Right atrium auricular region (tissue), 2 donors: ENCODE measurements around the gene ING1. TPM values are rescaled to one million over a fixed set of nuclear protein-coding genes. Genes with fewer than 3 reads are reported as not detected.

ENCODE experiments used
- DNase-seq: peaks from one replicate; pipeline ENCODE4 v3.0.0-alpha.2; 2019; ENCODE audit warnings: low spot score
- H3K27ac ChIP-seq, 2 donors: fragments of 200-600 bp; sonication (generic); 1 replicate in 1 of 2; 2 replicates in 1 of 2; pipeline ENCODE4 v1.5.1; 2016 to 2019
- H3K27me3 ChIP-seq, 2 donors: fragments of 200-600 bp; sonication (generic); one replicate each; pipeline versions ENCODE4 v1.5.1 to v1.6.0; 2017 to 2019
- H3K36me3 ChIP-seq: fragments of 200-600 bp; sonication (generic); one replicate; pipeline ENCODE4 v1.5.1; 2016
- H3K4me1 ChIP-seq, 2 donors: fragments of 200-600 bp; sonication (generic); one replicate each; pipeline versions ENCODE4 v1.5.1 to v1.6.0; 2017 to 2019
- H3K4me3 ChIP-seq, 2 donors: fragments of 200-600 bp; sonication (generic); 1 replicate in 1 of 2; 2 replicates in 1 of 2; pipeline ENCODE4 v1.5.1; 2017 to 2019; ENCODE audit warnings: mild to moderate bottlenecking in 1 of 2, moderate library complexity in 1 of 2
- H3K9me3 ChIP-seq, 2 donors: fragments of 200-600 bp; sonication (generic); one replicate each; pipeline ENCODE4 v1.5.1; 2019
- total RNA-seq, 2 donors: library from RNA; depleted of rRNA; stranded (reverse); fragments of >200 nt; gene quantifications; one replicate each; pipeline ENCODE4 v1.1.0, GENCODE V29; 2016
- TF ChIP-seq, protein P1 (sequence below), 2 donors: fragments of 200-600 bp; sonication (generic); IDR thresholded peaks; one replicate each; pipeline ENCODE4 v1.5.1; 2019; ENCODE audit warnings: antibody characterized with exemption in 2 of 2

ING1 gene
- total RNA-seq, 2 donors from 2014 or later, result 8.2 to 9.0 TPM

DNA sequence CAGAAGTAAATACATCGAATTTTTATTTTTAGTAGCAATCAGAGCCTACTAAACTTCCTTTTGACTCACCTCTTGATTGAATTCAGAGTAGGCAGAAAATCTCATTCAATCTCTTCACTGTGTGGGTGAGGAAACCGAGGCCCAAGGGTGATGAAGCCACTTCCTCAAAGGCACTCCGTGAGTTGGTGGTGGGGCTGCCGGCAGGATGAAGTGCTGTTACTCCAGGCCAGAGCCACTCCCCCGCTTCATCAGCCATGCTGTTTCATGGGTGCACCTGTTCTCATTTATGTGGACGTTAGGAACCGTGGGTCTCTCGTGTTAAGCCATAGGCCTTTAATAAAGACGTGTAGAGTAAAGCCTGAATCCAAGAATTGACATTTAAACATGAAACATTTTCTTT is 13.2 kb downstream of the ING1 start:
- no peaks in the 10 kb centered on the region for H3K4me1 ChIP-seq
- TF ChIP-seq, protein P1, sequence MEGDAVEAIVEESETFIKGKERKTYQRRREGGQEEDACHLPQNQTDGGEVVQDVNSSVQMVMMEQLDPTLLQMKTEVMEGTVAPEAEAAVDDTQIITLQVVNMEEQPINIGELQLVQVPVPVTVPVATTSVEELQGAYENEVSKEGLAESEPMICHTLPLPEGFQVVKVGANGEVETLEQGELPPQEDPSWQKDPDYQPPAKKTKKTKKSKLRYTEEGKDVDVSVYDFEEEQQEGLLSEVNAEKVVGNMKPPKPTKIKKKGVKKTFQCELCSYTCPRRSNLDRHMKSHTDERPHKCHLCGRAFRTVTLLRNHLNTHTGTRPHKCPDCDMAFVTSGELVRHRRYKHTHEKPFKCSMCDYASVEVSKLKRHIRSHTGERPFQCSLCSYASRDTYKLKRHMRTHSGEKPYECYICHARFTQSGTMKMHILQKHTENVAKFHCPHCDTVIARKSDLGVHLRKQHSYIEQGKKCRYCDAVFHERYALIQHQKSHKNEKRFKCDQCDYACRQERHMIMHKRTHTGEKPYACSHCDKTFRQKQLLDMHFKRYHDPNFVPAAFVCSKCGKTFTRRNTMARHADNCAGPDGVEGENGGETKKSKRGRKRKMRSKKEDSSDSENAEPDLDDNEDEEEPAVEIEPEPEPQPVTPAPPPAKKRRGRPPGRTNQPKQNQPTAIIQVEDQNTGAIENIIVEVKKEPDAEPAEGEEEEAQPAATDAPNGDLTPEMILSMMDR (IDR thresholded peaks at IDR 0.05), result no peak
- H3K9me3 ChIP-seq, result no peaks in the 10 kb centered on the region
- DNase-seq, result no peak
- H3K4me3 ChIP-seq, result no peak overlapping the region
- no peak overlapping the region for H3K27ac ChIP-seq
- no peaks in the 10 kb centered on the region for H3K36me3 ChIP-seq
- H3K27me3 ChIP-seq, result no peaks in the 10 kb centered on the region

DNA sequence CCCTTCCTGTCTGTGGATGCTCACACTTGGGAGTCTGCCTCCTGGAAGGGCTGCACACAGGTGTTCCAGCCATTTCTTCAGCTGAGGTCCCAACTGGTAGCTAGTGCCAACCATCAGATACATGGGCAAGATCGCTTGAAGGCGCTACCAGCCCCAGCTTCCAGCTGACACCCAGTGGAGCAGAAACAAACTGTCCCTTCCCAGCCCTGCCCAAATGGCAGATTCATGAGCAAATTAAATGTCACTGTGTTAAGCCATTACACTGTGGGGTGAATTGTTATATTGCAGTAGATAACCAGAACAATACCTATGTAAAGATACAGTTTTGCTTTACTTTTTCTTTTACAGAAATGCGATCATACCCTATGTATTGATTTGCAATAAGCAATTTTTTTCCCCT is 17.6 kb downstream of the ING1 start:
- Histone ChIP-seq H3K27ac (no peak overlapping the region), H3K27me3 (no peaks in the 10 kb centered on the region), H3K4me1 (no peaks in the 10 kb centered on the region), H3K36me3 (no peaks in the 10 kb centered on the region), H3K9me3 (no peaks in the 10 kb centered on the region), H3K4me3 (no peak overlapping the region)
- no peak for DNase-seq
- TF ChIP-seq, protein P1 (IDR thresholded peaks at IDR 0.05), result no peak

DNA sequence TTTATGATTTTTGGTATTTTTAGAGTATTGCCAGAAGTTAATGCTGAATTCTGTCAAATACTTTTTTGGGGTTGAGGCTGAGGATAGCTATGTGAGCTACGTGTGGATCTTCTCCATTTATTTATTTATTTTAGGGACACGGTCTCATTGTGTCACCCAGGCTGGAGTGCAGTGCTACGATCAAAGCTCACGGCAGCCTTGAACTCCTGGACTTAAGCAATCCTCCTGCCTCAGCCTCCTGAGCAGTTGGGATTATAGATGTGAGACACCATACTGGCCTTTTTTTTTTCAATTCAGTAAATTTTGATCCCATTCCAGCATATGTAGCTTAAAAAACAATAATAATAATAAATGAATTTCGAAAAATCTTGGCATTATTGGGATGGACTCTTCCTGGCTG is 21.1 kb downstream of the ING1 start:
- Histone ChIP-seq H3K27me3 (no peaks in the 10 kb centered on the region), H3K4me1 (no peaks in the 10 kb centered on the region), H3K4me3 (no peak overlapping the region), H3K9me3 (no peaks in the 10 kb centered on the region), H3K36me3 (no peaks in the 10 kb centered on the region), H3K27ac (no peak overlapping the region)
- DNase-seq, result no peak
- TF ChIP-seq, protein P1 (IDR thresholded peaks at IDR 0.05), result no peak

DNA sequence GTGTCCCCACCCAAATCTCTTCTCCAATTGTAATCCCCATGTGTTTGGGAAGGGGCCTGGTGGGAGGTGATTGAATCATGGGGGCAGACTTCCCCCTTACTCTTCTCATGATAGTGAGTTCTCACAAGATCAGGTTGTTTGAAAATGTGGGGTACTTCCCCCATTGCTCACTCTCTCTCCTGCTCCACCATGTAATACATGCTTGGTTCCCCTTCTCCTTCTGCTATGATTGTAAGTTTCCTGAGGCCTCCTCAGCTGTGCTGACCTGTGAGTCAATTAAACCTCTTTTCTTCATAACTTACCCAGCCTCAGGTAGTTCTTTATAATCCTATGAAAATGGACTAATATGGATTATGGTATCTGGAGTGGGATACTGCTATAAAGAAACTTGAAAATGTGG is 24.1 kb downstream of the ING1 start:
- H3K27me3 ChIP-seq, result no peaks in the 10 kb centered on the region
- no peak overlapping the region for H3K27ac ChIP-seq
- DNase-seq, result no peak
- no peak overlapping the region for H3K4me3 ChIP-seq
- H3K36me3 ChIP-seq, result no peaks in the 10 kb centered on the region
- TF ChIP-seq, protein P1 (IDR thresholded peaks at IDR 0.05), result no peak
- no peaks in the 10 kb centered on the region for H3K4me1 ChIP-seq
- no peaks in the 10 kb centered on the region for H3K9me3 ChIP-seq

DNA sequence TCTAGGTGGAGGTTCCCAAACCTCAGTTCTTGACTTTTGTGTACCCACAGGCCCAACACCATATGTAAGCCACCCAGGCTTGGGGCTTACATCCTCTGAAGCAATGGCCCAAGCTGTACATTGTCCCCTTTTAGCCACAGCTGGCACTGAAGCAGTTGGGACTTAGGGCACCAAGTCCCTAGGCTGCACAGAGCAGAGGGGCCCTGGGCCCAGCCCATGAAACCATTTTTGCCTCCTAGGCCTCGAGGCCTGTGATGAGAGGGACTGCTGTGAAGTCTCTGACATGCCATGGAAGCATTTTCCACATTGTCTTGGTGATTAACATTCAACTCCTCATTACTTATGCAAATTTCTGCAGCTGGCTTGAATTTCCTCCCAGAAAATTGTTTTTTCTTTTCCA is 30.2 kb downstream of the ING1 start:
- TF ChIP-seq, protein P1 (IDR thresholded peaks at IDR 0.05), result no peak
- H3K4me1 ChIP-seq, result no peaks in the 10 kb centered on the region
- H3K27ac ChIP-seq, result no peak overlapping the region

DNA sequence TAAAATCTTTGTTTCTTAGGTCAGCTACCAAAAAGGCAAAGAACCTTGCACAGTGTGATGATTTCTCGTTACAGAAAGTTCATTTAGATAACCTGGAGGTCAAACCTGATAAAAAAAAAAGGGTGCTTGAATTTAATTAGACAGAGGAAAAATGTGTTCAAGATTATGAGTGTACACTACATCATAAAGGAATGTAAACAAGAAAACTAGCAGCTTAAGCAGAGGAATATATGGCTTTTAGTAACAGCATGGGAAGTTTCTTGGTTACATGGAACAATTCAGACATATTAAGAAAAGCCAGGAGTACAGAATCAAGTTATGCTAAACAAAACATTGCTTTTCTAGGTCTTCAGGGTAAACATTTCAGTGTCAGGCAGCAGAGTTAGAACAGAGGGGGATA is 32.9 kb downstream of the ING1 start:
- no peak for DNase-seq
- no peaks in the 10 kb centered on the region for H3K4me1 ChIP-seq
- TF ChIP-seq, protein P1 (IDR thresholded peaks at IDR 0.05), result no peak
- H3K27me3 ChIP-seq, result no peaks in the 10 kb centered on the region
- no peak overlapping the region for H3K4me3 ChIP-seq
- H3K9me3 ChIP-seq, result no peaks in the 10 kb centered on the region
- H3K36me3 ChIP-seq, result no peaks in the 10 kb centered on the region
- H3K27ac ChIP-seq, result no peak overlapping the region

More for the DNA sequence above, 30.2 kb downstream of the ING1 start:
- no peaks in the 10 kb centered on the region for H3K27me3 ChIP-seq
- H3K36me3 ChIP-seq, result no peaks in the 10 kb centered on the region
- no peaks in the 10 kb centered on the region for H3K9me3 ChIP-seq
- DNase-seq, result no peak
- no peak overlapping the region for H3K4me3 ChIP-seq
